Tibial nerve (tissue), 4 donors: ENCODE data around the gene SAP30L. TPM values are rescaled to one million over a fixed set of nuclear protein-coding genes. Genes with fewer than 3 reads are reported as not detected.

Experiments used
- DNase-seq, 2 donors: peaks; one replicate each; pipeline ENCODE4 v3.0.0-alpha.2; 2019; ENCODE audit warnings: low spot score in 2 of 2
- H3K27ac ChIP-seq, 4 donors: fragments of 200-600 bp; sonication (generic) in 3 of 4; one replicate each; pipeline ENCODE4 v1.5.1; 2017 to 2019; ENCODE audit warnings: mild to moderate bottlenecking in 1 of 4
- H3K27me3 ChIP-seq, 2 donors: fragments of 200-600 bp; sonication (generic) in 1 of 2; one replicate each; pipeline versions ENCODE4 v1.5.1 to v1.6.0; 2017 to 2019
- H3K36me3 ChIP-seq, 3 donors: fragments of 200-600 bp; sonication (generic); one replicate each; pipeline ENCODE4 v1.5.1; 2018 to 2019
- H3K4me1 ChIP-seq, 4 donors: fragments of 200-600 bp; sonication (generic) in 3 of 4; one replicate each; pipeline ENCODE4 v1.5.1; 2017 to 2019
- H3K4me3 ChIP-seq, 4 donors: fragments of 200-600 bp; sonication (generic) in 3 of 4; one replicate each; pipeline ENCODE4 v1.5.1; 2017 to 2019; ENCODE audit warnings: mild to moderate bottlenecking in 1 of 4, moderate library complexity in 1 of 4
- H3K9me3 ChIP-seq, 4 donors: fragments of 200-600 bp; sonication (generic) in 3 of 4; one replicate each; pipeline ENCODE4 v1.5.1; 2017 to 2019
- EP300 ChIP-seq, 2 donors: sonication (generic); formaldehyde crosslinking; IDR thresholded peaks; one replicate each; pipeline ENCODE4 v1.6.1; 2017; ENCODE audit warnings: antibody characterized with exemption in 2 of 2, mild to moderate bottlenecking in 1 of 2
- POLR2A ChIP-seq, 2 donors: fragments of 450-650 bp; IDR thresholded peaks; one replicate each; pipeline ENCODE4 v1.6.1; 2017; ENCODE audit warnings: antibody characterized with exemption in 2 of 2, mild to moderate bottlenecking in 2 of 2, moderate library complexity in 2 of 2
- WGBS, 2 donors: methylation state at CpG; one replicate each; pipeline ENCODE4 v1.1.5; 2018; 5-methylcytosine and 5-hydroxymethylcytosine counted together
- total RNA-seq, 4 donors: library from RNA; depleted of rRNA; stranded (reverse); fragments of >200 nt; gene quantifications; one replicate each; pipeline ENCODE4 v1.1.0, GENCODE V29; 2016
- TF ChIP-seq, protein P1 (sequence below), 5 experiments: fragments of 200-600 bp in 3 of 5; fragments of 450-650 bp in 2 of 5; sonication (generic) in 3 of 5; IDR thresholded peaks; one replicate each; pipeline ENCODE4 v1.5.1; 2016 to 2019; ENCODE audit warnings: antibody characterized with exemption in 5 of 5, mild to moderate bottlenecking in 3 of 5, moderate library complexity in 2 of 5

The SAP30L gene
- total RNA-seq, 4 donors from 2014 or later, result 30.0 to 60.5 (median 38.6) TPM

DNA sequence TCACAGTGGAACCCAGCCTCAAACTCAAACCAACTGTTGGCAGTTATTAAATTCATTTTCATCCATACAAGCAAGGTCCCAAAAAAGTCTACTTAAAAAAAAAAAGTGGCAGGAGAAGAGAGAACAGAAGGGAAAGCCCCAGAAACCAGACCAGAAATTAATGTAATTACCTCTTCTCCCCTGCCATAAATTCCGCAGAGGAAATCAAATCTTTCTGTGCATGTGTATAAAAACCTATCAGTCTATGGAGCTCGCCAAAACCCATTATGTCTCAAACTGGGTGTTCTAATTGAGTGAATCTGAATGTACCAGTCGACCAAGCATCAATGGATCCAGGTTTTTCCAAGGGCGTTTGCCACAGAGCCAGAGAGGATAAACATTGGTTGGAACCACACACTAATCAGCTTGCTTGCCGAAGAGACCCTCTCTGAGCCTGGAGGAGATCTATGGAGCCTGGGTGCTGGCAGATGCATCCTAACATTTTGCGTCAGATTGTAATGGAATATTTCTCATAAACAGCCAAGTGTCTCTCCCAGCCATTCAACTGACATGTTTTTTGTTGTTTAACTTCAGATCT, 40.1 kb downstream of the SAP30L start:
- WGBS, 2 donors, result 13 to 18% methylated on average over 6 of the region's 6 CpGs
- Histone ChIP-seq H3K27me3 (peaks cover 5 to 100% of the 10 kb centered on the region in 2 donors), H3K4me1 (peaks cover 0 to 28% (median 12%) of the 10 kb centered on the region in 4 donors), H3K36me3 (no peaks in the 10 kb centered on the region), H3K4me3 (no peak overlapping the region), H3K27ac (no peak overlapping the region), H3K9me3 (no peaks in the 10 kb centered on the region)
- DNase-seq, result no peak
- no peak for TF ChIP-seq EP300 (IDR thresholded peaks at IDR 0.05)
- no peak for TF ChIP-seq POLR2A (IDR thresholded peaks at IDR 0.05)
- TF ChIP-seq, protein P1, sequence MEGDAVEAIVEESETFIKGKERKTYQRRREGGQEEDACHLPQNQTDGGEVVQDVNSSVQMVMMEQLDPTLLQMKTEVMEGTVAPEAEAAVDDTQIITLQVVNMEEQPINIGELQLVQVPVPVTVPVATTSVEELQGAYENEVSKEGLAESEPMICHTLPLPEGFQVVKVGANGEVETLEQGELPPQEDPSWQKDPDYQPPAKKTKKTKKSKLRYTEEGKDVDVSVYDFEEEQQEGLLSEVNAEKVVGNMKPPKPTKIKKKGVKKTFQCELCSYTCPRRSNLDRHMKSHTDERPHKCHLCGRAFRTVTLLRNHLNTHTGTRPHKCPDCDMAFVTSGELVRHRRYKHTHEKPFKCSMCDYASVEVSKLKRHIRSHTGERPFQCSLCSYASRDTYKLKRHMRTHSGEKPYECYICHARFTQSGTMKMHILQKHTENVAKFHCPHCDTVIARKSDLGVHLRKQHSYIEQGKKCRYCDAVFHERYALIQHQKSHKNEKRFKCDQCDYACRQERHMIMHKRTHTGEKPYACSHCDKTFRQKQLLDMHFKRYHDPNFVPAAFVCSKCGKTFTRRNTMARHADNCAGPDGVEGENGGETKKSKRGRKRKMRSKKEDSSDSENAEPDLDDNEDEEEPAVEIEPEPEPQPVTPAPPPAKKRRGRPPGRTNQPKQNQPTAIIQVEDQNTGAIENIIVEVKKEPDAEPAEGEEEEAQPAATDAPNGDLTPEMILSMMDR (IDR thresholded peaks at IDR 0.05), result no peak

DNA sequence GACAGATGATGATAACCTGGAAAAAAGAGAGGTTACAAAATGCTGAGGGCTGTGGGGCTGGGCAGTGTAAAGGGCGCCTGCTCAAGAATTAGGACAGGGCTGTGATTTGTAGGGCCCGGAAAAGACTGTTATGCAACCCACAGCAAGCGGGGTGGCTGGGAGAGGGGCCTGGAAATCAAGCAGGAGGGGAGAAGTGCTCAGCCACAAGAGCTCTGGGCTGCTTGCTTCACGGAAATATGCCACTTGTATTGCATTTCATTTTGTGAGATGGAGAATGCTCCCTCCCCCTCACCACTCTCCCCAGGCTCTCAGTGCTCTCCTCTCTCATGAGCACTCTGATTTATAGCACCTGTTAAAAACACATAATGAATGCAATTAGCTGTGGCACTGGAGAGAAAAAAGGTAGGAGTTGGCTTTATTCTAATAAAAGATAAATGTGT, 40.6 kb downstream of the SAP30L start:
- no peaks in the 10 kb centered on the region for H3K36me3 ChIP-seq
- DNase-seq, result no peak
- TF ChIP-seq, protein P1 (IDR thresholded peaks at IDR 0.05), result no peak
- TF ChIP-seq EP300 (IDR thresholded peaks at IDR 0.05) (no peak), POLR2A (IDR thresholded peaks at IDR 0.05) (no peak)
- peaks cover 5 to 100% of the 10 kb centered on the region in 2 donors for H3K27me3 ChIP-seq
- H3K4me3 ChIP-seq, result no peak overlapping the region
- no peaks in the 10 kb centered on the region for H3K9me3 ChIP-seq
- peaks cover 0 to 28% (median 12%) of the 10 kb centered on the region in 4 donors for H3K4me1 ChIP-seq
- WGBS, 2 donors, result 12 to 17% methylated on average over 4 of the region's 4 CpGs
- H3K27ac ChIP-seq, result no peak overlapping the region

DNA sequence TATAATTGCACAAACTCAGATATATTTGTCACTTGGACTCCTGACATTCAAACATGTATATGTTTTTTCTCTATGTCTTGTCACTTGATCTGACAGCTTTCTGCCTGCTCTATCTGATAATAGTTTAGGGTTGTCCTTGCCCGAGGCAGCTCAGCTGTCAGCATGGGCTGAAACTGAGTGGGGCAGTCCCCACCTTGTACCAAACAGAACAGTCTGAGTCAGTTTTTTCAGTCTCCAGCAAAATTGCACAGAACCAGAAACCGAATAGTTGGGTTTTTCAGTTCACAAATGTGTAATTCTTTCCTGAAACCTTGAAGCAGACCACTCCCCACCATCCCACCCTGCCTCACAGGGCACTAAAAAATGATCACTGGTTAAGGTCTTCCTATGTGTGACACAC, 41.7 kb downstream of the SAP30L start:
- no peaks in the 10 kb centered on the region for H3K36me3 ChIP-seq
- DNase-seq, result no peak
- 30 to 34% methylated on average over 2 of the region's 2 CpGs for WGBS, 2 donors
- H3K27me3 ChIP-seq, result peaks cover 5 to 99% of the 10 kb centered on the region in 2 donors
- no peak overlapping the region for H3K27ac ChIP-seq
- no peaks in the 10 kb centered on the region for H3K9me3 ChIP-seq
- TF ChIP-seq POLR2A (IDR thresholded peaks at IDR 0.05), result no peak
- no peak for TF ChIP-seq EP300 (IDR thresholded peaks at IDR 0.05)
- TF ChIP-seq, protein P1 (IDR thresholded peaks at IDR 0.05), result no peak
- H3K4me1 ChIP-seq, result peaks cover 0 to 26% (median 12%) of the 10 kb centered on the region in 4 donors
- no peak overlapping the region for H3K4me3 ChIP-seq

DNA sequence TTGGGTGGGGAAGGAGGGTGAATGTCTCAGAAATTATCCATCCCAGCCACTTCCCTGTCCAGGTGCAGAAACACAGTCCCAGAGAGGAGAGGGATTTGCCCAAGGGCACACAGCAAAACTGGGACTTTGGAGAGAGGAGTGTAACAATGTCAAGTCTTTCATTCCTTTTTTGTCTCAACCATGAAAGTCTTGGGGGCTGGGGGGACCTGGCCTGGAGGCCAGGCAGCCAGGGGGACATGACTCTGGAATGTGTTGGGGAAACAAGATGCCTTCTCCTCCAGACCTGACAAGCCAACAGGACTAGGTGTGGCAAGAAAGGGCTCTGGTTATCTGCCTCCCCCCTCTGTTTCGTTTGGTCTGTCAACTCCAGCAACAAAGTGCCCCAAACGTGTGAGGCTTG, 46.1 kb downstream of the SAP30L start:
- Histone ChIP-seq H3K4me3 (no peak overlapping the region), H3K27ac (no peak overlapping the region), H3K4me1 (no peaks in the 10 kb centered on the region), H3K27me3 (peaks cover 0 to 88% of the 10 kb centered on the region in 2 donors), H3K36me3 (no peaks in the 10 kb centered on the region), H3K9me3 (no peaks in the 10 kb centered on the region)
- TF ChIP-seq, protein P1 (IDR thresholded peaks at IDR 0.05), result no peak
- TF ChIP-seq POLR2A (IDR thresholded peaks at IDR 0.05) (no peak), EP300 (IDR thresholded peaks at IDR 0.05) (no peak)
- no peak for DNase-seq
- 47 to 72% methylated on average over 2 of the region's 2 CpGs for WGBS, 2 donors

DNA sequence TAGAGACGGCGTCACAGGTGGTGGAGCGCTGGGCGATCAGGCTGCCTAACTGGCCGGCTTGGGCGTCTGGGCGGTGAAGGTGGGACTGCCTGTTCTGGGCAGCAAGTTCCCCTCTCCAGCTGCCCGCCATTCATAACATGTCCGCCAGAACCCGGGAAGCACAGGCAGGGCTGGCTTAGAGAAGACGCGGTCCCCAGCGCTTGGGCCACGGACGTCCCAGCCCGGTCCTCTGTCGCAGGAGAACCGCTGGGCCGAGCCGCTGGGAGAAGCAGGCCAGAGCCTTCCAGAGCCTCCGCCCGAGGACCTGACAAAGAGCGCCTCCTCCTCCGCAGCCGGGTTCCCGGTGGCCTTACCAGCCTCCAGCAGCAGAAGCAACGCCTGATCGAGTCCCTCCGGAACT, 47.5 kb downstream of the SAP30L start:
- DNase-seq, result no peak
- WGBS, 2 donors, result 45 to 52% methylated on average over 15 of the region's 29 CpGs
- TF ChIP-seq POLR2A (IDR thresholded peaks at IDR 0.05) (no peak), EP300 (IDR thresholded peaks at IDR 0.05) (no peak)
- TF ChIP-seq, protein P1 (IDR thresholded peaks at IDR 0.05), result no peak

More for the DNA sequence above, 47.5 kb downstream of the SAP30L start:
- no peaks in the 10 kb centered on the region for H3K36me3 ChIP-seq
- no peaks in the 10 kb centered on the region for H3K9me3 ChIP-seq
- H3K27me3 ChIP-seq, result peaks cover 0 to 82% of the 10 kb centered on the region in 2 donors
- no peaks in the 10 kb centered on the region for H3K4me1 ChIP-seq
- no peak overlapping the region for H3K4me3 ChIP-seq
- no peak overlapping the region for H3K27ac ChIP-seq
